ENCODE measurements around the gene TMEM39B. TPM values are rescaled to one million over a fixed set of nuclear protein-coding genes. Genes with fewer than 3 reads are reported as not detected.
A peak's percentile ranks its signal among the peaks of the same experiment; 100 is the strongest.

Gene TMEM39B
- 13.9 to 15.8 TPM (median 14.1 TPM) in 3 replicates for total RNA-seq
- long read RNA-seq, partial matches to known transcripts, result 2 of 12 reads
- long read RNA-seq, other reads (novel, unspliced or antisense), result 3 of 12 reads

DNA sequence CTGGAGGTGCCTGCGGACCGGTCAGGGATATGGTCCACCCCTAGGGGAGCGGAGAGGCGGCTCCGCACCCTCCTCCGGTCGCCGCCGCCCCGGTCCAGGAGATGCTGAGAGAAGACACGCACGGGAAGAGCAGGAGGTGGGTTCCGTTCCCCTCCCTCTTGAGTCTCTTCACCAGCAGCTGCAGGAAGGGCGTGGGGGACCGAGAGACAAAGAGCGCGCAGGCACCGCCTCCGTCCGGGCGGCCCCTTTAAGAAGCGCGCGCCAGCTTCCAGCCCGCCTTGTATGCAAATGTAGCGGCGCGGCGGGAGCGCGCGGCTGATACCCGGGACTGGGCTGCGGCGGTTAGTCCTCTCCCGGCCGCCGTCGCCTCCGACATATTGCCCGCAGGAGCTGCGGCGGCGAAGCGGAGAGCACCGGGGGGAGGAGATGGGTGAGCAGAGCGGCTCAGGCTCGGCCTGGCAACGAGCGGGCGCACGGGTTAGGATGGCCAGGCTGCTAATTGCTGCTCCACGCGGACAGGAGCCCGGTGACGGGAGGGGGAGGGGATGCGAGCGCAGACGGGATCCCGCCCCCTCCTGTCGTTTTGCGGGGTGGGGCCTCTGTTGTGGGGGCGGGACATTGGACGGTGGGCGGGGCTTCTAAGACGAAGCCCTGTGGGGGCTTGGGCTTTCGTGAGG, at the start of gene TMEM39B:
TMEM39B (plus strand) TSS at position 318 of the 677 bp plus-strand sequence; CDS start at position 427, 109 bp downstream.
- peaks cover 52% of the 10 kb centered on the region for H3K4me1 Mint-ChIP-seq (ENCODE audit: low read depth)
- H3K36me3 Mint-ChIP-seq (ENCODE audit: low read depth), result peaks cover 8% of the 10 kb centered on the region
- TF ChIP-seq CTCF (IDR thresholded peaks at IDR 0.05), result no peak
- H3K9me3 Mint-ChIP-seq (ENCODE audit: low read depth), result no peaks in the 10 kb centered on the region
- H3K27ac Mint-ChIP-seq (ENCODE audit: unreplicated experiment), result peak within 1 kb of the TSS; percentile 93
- H3K27me3 Mint-ChIP-seq (ENCODE audit: low read depth), result no peaks in the 10 kb centered on the region
- peak within 1 kb of the TSS; percentile 91 for H3K4me3 Mint-ChIP-seq (ENCODE audit: unreplicated experiment)
- peak; percentile 98 for DNase-seq (ENCODE audit: low spot score)

GRCh38 chr1:32023351-32023750, 49.4 kb upstream of the TMEM39B start:
- Mint-ChIP-seq H3K36me3 (ENCODE audit: low read depth) (no peaks in the 10 kb centered on the region), H3K27ac (ENCODE audit: unreplicated experiment) (peak overlapping the region; percentile 49), H3K4me3 (ENCODE audit: unreplicated experiment) (no peak overlapping the region), H3K4me1 (ENCODE audit: low read depth) (peaks cover 63% of the 10 kb centered on the region), H3K27me3 (ENCODE audit: low read depth) (no peaks in the 10 kb centered on the region), H3K9me3 (ENCODE audit: low read depth) (no peaks in the 10 kb centered on the region)
- DNase-seq (ENCODE audit: low spot score), result no peak
- TF ChIP-seq CTCF (IDR thresholded peaks at IDR 0.05), result no peak

- DNase-seq (ENCODE audit: low spot score), result no peak
- peak overlapping the region; percentile 57 for H3K27ac Mint-ChIP-seq (ENCODE audit: unreplicated experiment)
- no peak for TF ChIP-seq CTCF (IDR thresholded peaks at IDR 0.05)
- H3K36me3 Mint-ChIP-seq (ENCODE audit: low read depth), result peaks cover 3% of the 10 kb centered on the region
- H3K9me3 Mint-ChIP-seq (ENCODE audit: low read depth), result no peaks in the 10 kb centered on the region
- peaks cover 60% of the 10 kb centered on the region for H3K4me1 Mint-ChIP-seq (ENCODE audit: low read depth)
- H3K4me3 Mint-ChIP-seq (ENCODE audit: unreplicated experiment), result no peak overlapping the region
- H3K27me3 Mint-ChIP-seq (ENCODE audit: low read depth), result no peaks in the 10 kb centered on the region
These were observed 47.2 kb upstream of the TMEM39B start for GRCh38 chr1:32025515-32025914.

- Mint-ChIP-seq H3K36me3 (ENCODE audit: low read depth) (peaks cover 11% of the 10 kb centered on the region), H3K4me1 (ENCODE audit: low read depth) (peaks cover 63% of the 10 kb centered on the region), H3K4me3 (ENCODE audit: unreplicated experiment) (no peak overlapping the region), H3K27me3 (ENCODE audit: low read depth) (no peaks in the 10 kb centered on the region), H3K27ac (ENCODE audit: unreplicated experiment) (peak overlapping the region; percentile 22), H3K9me3 (ENCODE audit: low read depth) (no peaks in the 10 kb centered on the region)
- DNase-seq (ENCODE audit: low spot score), result no peak
- TF ChIP-seq CTCF (IDR thresholded peaks at IDR 0.05), result no peak
These were observed 44.0 kb upstream of the TMEM39B start for GRCh38 chr1:32028746-32029145.

DNA sequence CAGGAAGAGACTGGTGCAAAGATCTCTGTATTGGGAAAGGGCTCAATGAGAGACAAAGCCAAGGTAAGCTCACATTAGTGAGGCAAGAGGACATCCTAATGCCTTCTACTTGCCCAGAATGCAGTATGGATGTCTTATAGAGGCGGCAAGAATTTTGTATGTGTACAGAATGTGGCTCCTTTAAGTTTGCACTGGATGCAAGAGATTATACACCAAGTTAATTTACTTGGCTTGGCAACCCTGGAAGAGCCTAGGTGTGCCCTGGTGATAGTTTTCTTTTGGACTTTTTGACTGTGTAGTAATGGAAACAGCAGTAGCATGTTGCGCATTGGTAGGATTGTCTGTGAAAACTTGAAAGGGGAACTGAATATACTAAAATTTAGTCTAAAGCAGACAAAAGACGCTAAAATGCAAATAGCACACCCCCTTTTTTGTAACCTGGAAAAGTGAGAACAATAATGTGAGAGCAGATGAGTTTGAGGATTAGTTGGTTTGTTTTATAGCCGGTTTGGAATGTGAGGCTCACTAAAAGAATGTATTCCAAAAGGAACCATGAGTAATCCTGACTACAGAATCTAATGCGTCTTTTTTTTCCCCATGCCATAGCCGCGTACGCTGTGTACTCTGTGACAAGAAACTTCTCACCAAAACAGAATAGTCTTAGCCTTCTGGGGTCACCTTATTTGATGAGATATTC, 41.0 kb upstream of the TMEM39B start:
- no peak for TF ChIP-seq CTCF (IDR thresholded peaks at IDR 0.05)
- peaks cover 19% of the 10 kb centered on the region for H3K36me3 Mint-ChIP-seq (ENCODE audit: low read depth)
- no peaks in the 10 kb centered on the region for H3K9me3 Mint-ChIP-seq (ENCODE audit: low read depth)
- H3K4me3 Mint-ChIP-seq (ENCODE audit: unreplicated experiment), result peak overlapping the region; percentile 10
- peak overlapping the region; percentile 82 for H3K27ac Mint-ChIP-seq (ENCODE audit: unreplicated experiment)
- H3K4me1 Mint-ChIP-seq (ENCODE audit: low read depth), result peaks cover 68% of the 10 kb centered on the region
- H3K27me3 Mint-ChIP-seq (ENCODE audit: low read depth), result no peaks in the 10 kb centered on the region
- DNase-seq (ENCODE audit: low spot score), result no peak
